Spleen (tissue), 11 donors: Measurements from ENCODE around the gene GPR107. TPM values are rescaled to one million over a fixed set of nuclear protein-coding genes. Genes with fewer than 3 reads are reported as not detected.

ENCODE experiments used
- DNase-seq: peaks from one replicate; pipeline ENCODE4 v3.0.0-alpha.2; 2020
- H3K27ac ChIP-seq, 8 donors: fragments of 200-600 bp; sonication (generic) in 7 of 8; 1 replicate in 4 of 8; 2 replicates in 4 of 8; pipeline versions ENCODE4 v1.5.0 to v1.8.0; 2016 to 2021; ENCODE audit warnings: inconsistent platforms in 4 of 8, mild to moderate bottlenecking in 4 of 8, moderate library complexity in 1 of 8
- H3K27me3 ChIP-seq, 7 donors: fragments of 200-600 bp; sonication (generic) in 6 of 7; replicated peaks in 1 of 7; 1 replicate in 4 of 7; 2 replicates in 3 of 7; pipeline versions ENCODE4 v1.5.0 to v1.8.0; 2016 to 2021; ENCODE audit warnings: inconsistent platforms in 3 of 7, mild to moderate bottlenecking in 1 of 7
- H3K36me3 ChIP-seq, 6 donors: fragments of 200-600 bp; sonication (generic) in 5 of 6; 1 replicate in 4 of 6; 2 replicates in 2 of 6; pipeline versions ENCODE4 v1.5.0 to v1.8.0; 2016 to 2021; ENCODE audit warnings: inconsistent platforms in 2 of 6
- H3K4me1 ChIP-seq, 6 donors: fragments of 200-600 bp; sonication (generic) in 5 of 6; 1 replicate in 3 of 6; 2 replicates in 3 of 6; pipeline versions ENCODE4 v1.5.0 to v1.8.0; 2016 to 2021; ENCODE audit warnings: inconsistent platforms in 3 of 6
- H3K4me3 ChIP-seq, 8 donors: fragments of 200-600 bp; sonication (generic) in 7 of 8; 1 replicate in 4 of 8; 2 replicates in 4 of 8; pipeline versions ENCODE4 v1.5.0 to v1.8.0; 2016 to 2021; ENCODE audit warnings: inconsistent platforms in 4 of 8, mild to moderate bottlenecking in 4 of 8, moderate library complexity in 2 of 8
- H3K9me3 ChIP-seq, 8 donors: fragments of 200-600 bp; sonication (generic) in 7 of 8; 1 replicate in 4 of 8; 2 replicates in 4 of 8; pipeline versions ENCODE4 v1.5.0 to v1.8.0; 2016 to 2021; ENCODE audit warnings: inconsistent platforms in 4 of 8
- POLR2A ChIP-seq, 3 donors: fragments of 450-650 bp; IDR thresholded peaks; one replicate each; pipeline ENCODE4 v1.5.1; 2017; ENCODE audit warnings: antibody characterized with exemption in 3 of 3, mild to moderate bottlenecking in 1 of 3
- POLR2AphosphoS5 ChIP-seq, 3 donors: sonication (generic); formaldehyde crosslinking; IDR thresholded peaks; one replicate each; pipeline ENCODE4 v1.5.1; 2017; ENCODE audit warnings: antibody characterized with exemption in 3 of 3
- whole genome bisulfite sequencing, 5 donors: extraction: QIAGEN DNeasy Blood & Tissue Kit in 3 of 5; methylation state at CpG; one replicate each; pipeline versions ENCODE4 v1.1.5 to v1.1.7; 2013 to 2018; 5-methylcytosine and 5-hydroxymethylcytosine counted together
- intact Hi-C: fragments of 100-400 bp; cut with DNase I; formaldehyde crosslinking; loops from one replicate; pipeline ENCODE4 v1.15.0; 2023; ENCODE audit warnings: low total_unique reads
- polyA plus RNA-seq, 3 donors: library from polyadenylated mRNA; stranded (reverse); fragments of 200-250 nt; gene quantifications; one replicate each; pipeline ENCODE4 v1.2.1, GENCODE V29; 2013
- total RNA-seq, 7 donors: library from RNA; depleted of rRNA in 3 of 7; stranded (reverse); fragments of >200 nt in 3 of 7; fragmentation: NEBNext Ultra II Directional in 4 of 7; extraction: Animal tissue kit (Norgen Biotek cat#: 25700) in 4 of 7; gene quantifications; one replicate each; pipeline versions ENCODE4 v1.1.0 to v1.2.1, GENCODE V29; 2016 to 2021
- TF ChIP-seq, protein P1 (sequence below), 11 experiments: fragments of 200-600 bp in 7 of 11; fragments of 450-650 bp in 4 of 11; sonication (generic) in 4 of 11; IDR thresholded peaks in 8 of 11; conservative IDR thresholded peaks in 3 of 11; 1 replicate in 7 of 11; 2 replicates in 4 of 11; pipeline versions ENCODE4 v1.4.0 to v1.8.0; 2016 to 2021; ENCODE audit warnings: antibody characterized with exemption in 11 of 11, inconsistent platforms in 4 of 11, mild to moderate bottlenecking in 1 of 11
- donor health status: healthy with polysubstance abuse.
- donor health status: DM: no; HTN: no; CAD: no; lungs with moderate emphysema.
- donor health status: DM: no; HTN: no; CAD: no.
- donor health status: Bipolar disorder and iron deficiency.
- donor health status: healthy.
- donor health status: DM: no; HTN: no; CAD: no.
- donor health status: DM: yes; HTN: yes; CAD: no.

Gene GPR107
- total and polyA plus RNA-seq, 10 donors, result 3.9 to 42.8 (median 28.3) TPM

DNA sequence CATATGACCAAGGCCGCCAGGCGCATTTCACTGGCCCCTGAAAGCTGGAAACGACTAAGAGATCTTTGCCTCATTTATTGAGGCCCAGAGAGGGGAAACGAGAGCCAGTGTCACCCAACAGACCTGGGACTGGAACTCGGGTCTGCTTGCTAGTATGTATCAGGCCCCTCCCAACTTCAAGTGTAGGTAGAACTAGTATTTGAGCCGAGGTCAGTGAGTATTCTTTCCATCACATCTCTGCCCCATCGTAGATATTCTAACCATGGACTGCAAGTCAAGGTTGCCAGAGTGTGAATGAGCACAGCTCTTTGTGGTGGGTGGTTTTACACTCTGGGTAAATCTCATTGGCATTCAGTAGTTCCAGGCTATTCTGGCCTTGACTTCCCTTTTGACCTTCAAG, 42.2 kb downstream of the GPR107 start:
- Histone ChIP-seq H3K27ac (peak overlapping the region in 4 of 8 donors; percentile 6 to 59 (median 20)), H3K4me1 (peaks cover 0 to 22% (median 7%) of the 10 kb centered on the region in 6 donors), H3K9me3 (no peaks in the 10 kb centered on the region), H3K27me3 (no peaks in the 10 kb centered on the region), H3K36me3 (peaks cover 5 to 100% (median 63%) of the 10 kb centered on the region in 6 donors), H3K4me3 (no peak overlapping the region)
- intact Hi-C loops, result no loop called here
- DNase-seq, result no peak
- no peak for TF ChIP-seq POLR2AphosphoS5 (IDR thresholded peaks at IDR 0.05)
- 55 to 70% (median 62%) methylated on average over 6 to 7 of the region's 7 CpGs for WGBS, 5 donors

DNA sequence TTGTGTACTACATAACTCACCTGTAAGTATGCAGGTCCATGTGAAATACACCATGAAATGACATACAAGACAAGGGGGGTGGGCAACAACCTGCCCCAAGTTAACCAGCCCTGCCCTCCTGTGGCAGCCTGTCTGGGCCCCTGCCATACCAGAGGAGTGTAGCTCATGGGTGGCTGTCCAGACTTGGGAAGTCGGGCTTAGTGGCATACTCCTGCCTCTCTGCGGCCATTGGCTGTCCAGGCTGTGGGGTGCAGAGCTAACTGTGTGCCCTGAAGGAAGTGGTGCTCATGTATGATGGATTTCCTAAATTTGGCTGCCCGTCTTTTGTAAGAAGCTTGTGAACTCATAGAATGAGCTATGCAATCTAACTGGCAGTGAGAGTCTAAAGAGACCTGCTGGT, 47.0 kb downstream of the GPR107 start:
- intact Hi-C loops, result loop anchor here (5.0 kb wide), 1 partner anchor 213 kb away; no protein-coding TSS in a partner anchor
- no peaks in the 10 kb centered on the region for H3K9me3 ChIP-seq
- H3K4me1 ChIP-seq, result peaks cover 0 to 24% (median 6%) of the 10 kb centered on the region in 6 donors
- H3K36me3 ChIP-seq, result peaks cover 0 to 100% (median 68%) of the 10 kb centered on the region in 6 donors
- H3K27ac ChIP-seq, result no peak overlapping the region
- WGBS, 5 donors, result 65 to 93% (median 85%) methylated on average over 2 to 3 of the region's 3 CpGs
- no peaks in the 10 kb centered on the region for H3K27me3 ChIP-seq
- no peak for DNase-seq
- TF ChIP-seq, protein P1, sequence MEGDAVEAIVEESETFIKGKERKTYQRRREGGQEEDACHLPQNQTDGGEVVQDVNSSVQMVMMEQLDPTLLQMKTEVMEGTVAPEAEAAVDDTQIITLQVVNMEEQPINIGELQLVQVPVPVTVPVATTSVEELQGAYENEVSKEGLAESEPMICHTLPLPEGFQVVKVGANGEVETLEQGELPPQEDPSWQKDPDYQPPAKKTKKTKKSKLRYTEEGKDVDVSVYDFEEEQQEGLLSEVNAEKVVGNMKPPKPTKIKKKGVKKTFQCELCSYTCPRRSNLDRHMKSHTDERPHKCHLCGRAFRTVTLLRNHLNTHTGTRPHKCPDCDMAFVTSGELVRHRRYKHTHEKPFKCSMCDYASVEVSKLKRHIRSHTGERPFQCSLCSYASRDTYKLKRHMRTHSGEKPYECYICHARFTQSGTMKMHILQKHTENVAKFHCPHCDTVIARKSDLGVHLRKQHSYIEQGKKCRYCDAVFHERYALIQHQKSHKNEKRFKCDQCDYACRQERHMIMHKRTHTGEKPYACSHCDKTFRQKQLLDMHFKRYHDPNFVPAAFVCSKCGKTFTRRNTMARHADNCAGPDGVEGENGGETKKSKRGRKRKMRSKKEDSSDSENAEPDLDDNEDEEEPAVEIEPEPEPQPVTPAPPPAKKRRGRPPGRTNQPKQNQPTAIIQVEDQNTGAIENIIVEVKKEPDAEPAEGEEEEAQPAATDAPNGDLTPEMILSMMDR (IDR thresholded peaks at IDR 0.05 in 8 of 11, conservative IDR thresholded peaks at IDR 0.05 in 3 of 11), result no peak
- no peak for TF ChIP-seq POLR2A (IDR thresholded peaks at IDR 0.05)
- no peak for TF ChIP-seq POLR2AphosphoS5 (IDR thresholded peaks at IDR 0.05)
- H3K4me3 ChIP-seq, result no peak overlapping the region

DNA sequence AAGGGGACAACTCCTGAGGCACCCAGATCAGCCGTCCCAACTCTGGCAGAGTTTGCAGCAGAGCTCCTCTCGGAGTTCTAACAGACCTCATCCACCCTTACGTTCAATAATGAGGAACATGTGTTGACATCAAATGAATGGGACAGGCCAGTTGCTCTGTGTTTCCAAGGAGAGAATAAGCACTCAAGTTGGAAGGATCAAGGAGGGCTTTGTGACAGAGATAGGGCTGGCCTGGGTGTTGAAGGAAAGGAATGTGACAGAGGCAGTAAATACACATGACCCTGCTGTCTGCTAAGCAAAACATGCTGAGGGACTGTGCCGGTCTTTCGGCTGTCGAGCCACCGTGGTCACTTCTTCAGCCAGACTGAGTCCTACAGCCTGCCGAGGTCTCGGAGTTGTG, 48.2 kb downstream of the GPR107 start:
- TF ChIP-seq, protein P1 (IDR thresholded peaks at IDR 0.05 in 8 of 11, conservative IDR thresholded peaks at IDR 0.05 in 3 of 11), result no peak
- TF ChIP-seq POLR2AphosphoS5 (IDR thresholded peaks at IDR 0.05), result no peak
- TF ChIP-seq POLR2A (IDR thresholded peaks at IDR 0.05), result no peak
- H3K4me1 ChIP-seq, result peaks cover 0 to 16% (median 2%) of the 10 kb centered on the region in 6 donors
- H3K4me3 ChIP-seq, result no peak overlapping the region
- 93 to 99% (median 95%) methylated on average over 9 of the region's 9 CpGs for WGBS, 5 donors
- no peak for DNase-seq
- no peaks in the 10 kb centered on the region for H3K9me3 ChIP-seq
- peaks cover 0 to 100% (median 73%) of the 10 kb centered on the region in 6 donors for H3K36me3 ChIP-seq
- no peaks in the 10 kb centered on the region for H3K27me3 ChIP-seq
- no peak overlapping the region for H3K27ac ChIP-seq
- intact Hi-C loops, result loop anchor here (5.0 kb wide), 1 partner anchor 215 kb away; no protein-coding TSS in a partner anchor

DNA sequence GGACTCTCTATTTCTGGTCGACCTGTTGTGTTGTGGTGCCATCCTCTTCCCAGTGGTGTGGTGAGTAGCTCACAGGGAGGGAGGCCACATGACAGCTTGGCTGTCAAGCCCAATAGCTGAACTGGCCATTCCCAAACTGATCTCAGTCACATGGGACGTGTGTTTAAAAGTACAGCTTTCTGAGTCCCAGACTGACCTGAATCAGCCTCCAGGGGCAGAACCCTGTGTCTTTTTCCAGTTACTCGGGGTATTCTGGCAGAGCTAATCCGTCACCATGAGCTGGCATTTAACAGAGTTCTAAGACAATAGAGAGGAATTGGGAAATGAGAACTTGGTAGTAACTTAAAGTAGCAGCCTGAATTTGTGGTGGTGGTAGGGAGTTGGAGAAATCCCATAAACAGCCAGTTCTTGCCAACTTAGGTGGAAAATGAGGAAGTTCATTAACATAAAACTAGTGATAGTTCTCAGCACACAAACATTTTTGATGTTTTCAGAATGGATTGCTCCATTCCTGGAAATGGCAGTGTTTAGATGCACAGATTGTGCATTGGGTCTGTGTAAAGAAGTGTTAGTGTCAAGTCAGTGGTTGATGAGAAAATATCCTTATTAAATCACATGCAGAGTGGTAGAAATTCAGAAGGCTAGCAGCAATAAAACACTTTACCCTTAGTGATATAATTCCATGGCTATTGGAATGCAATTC, 50.9 kb downstream of the GPR107 start:
- H3K36me3 ChIP-seq, result peaks cover 0 to 98% (median 76%) of the 10 kb centered on the region in 6 donors
- no peak for DNase-seq
- intact Hi-C loops, result loop anchor here (5.0 kb wide), 1 partner anchor 217 kb away; no protein-coding TSS in a partner anchor

More for the DNA sequence above, 50.9 kb downstream of the GPR107 start:
- Histone ChIP-seq H3K27me3 (no peaks in the 10 kb centered on the region), H3K27ac (peak overlapping the region in 1 of 8 donors; percentile 47), H3K9me3 (no peaks in the 10 kb centered on the region), H3K4me3 (no peak overlapping the region), H3K4me1 (peaks cover 0 to 19% (median 5%) of the 10 kb centered on the region in 6 donors)
- TF ChIP-seq, protein P1 (IDR thresholded peaks at IDR 0.05 in 8 of 11, conservative IDR thresholded peaks at IDR 0.05 in 3 of 11), result no peak
- TF ChIP-seq POLR2A (IDR thresholded peaks at IDR 0.05), result no peak
- TF ChIP-seq POLR2AphosphoS5 (IDR thresholded peaks at IDR 0.05), result no peak
- WGBS, 5 donors, result 64 to 90% (median 86%) methylated on average over 4 of the region's 4 CpGs
